GM12892 (cell line): Measurements from ENCODE around the gene LMF1.

Experiments
- POLR2A ChIP-seq: IDR thresholded peaks from 2 replicates; pipeline ENCODE4 v1.6.1; 2011; ENCODE audit warnings: low read depth, low read length, control low read depth
- POLR2AphosphoS5 ChIP-seq: IDR thresholded peaks from 2 replicates; pipeline ENCODE4 v1.6.1; 2011; ENCODE audit warnings: low read depth, low read length, control low read depth

- TF ChIP-seq POLR2A: no peak
- no peak for TF ChIP-seq POLR2AphosphoS5
Observed at GRCh38 chr16:989354-989814, 18.6 kb upstream of the LMF1 start.
